NCI-H2171 treated with DMSO at 0.1 percent for 48 hours (cell line): ENCODE data around the gene ADCY9.

ENCODE experiments used
- DNase-seq: peaks from one replicate; lab custom pipeline; 2025; lab: John Stamatoyannopoulos, UW

ADCY9 gene

GRCh38 chr16:4003576-4003975 is 112.7 kb downstream of the ADCY9 start:
- no peak for DNase-seq

GRCh38 chr16:4003166-4003565 is 113.1 kb downstream of the ADCY9 start:
- no peak for DNase-seq

DNA sequence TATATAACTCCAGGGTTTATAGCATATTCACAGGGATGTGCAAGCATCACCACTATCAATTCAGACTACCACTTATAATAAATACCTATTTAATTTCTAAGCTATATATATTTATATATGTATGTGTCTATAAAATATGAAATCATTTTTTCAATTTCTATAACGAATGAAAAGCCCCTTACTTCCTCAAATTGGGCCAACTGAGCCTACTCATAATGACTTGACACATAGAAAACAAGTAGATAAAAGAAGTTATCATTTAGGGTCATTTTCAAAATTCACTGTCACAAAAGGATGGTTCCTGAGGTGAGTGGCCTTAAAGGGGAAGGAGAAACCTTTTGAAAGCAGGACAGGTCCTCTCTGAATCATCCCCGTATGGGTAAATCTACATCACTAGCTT is 114.1 kb downstream of the ADCY9 start:
- DNase-seq: no peak

GRCh38 chr16:3999479-4000325 is 116.5 kb downstream of the ADCY9 start:
- DNase-seq: peak; percentile 76

GRCh38 chr16:3998793-3999478 is 117.3 kb downstream of the ADCY9 start:
- DNase-seq: peak; percentile 83

- no peak for DNase-seq
Observed at GRCh38 chr16:3997231-3997841, 118.9 kb downstream of the ADCY9 start.

GRCh38 chr16:3995001-3995400 is 121.2 kb downstream of the ADCY9 start:
- no peak for DNase-seq

GRCh38 chr16:3993052-3993785 is 123.0 kb downstream of the ADCY9 start:
- DNase-seq: no peak

GRCh38 chr16:3992297-3993051 is 123.8 kb downstream of the ADCY9 start:
- no peak for DNase-seq

DNA sequence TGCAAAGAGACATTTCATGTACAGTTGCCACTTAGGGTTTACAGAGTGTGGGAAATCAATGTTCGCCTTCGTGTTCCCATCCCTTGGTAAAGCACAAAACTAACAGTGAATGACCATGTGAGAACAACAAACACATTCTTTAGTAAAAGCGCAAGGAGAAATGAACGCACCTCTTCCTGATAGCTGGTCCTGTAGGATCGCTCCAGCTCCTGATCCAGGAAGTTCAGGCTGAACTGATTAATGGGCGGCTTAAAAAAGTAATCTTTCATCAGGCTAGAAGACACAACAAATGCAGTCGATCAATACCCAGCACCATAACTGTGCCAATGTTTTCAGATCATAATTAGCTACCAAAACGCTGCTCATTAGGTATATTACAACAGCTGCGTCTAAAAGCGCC is 127.4 kb downstream of the ADCY9 start:
- DNase-seq: no peak

GRCh38 chr16:3988011-3988410 is 128.2 kb downstream of the ADCY9 start:
- no peak for DNase-seq

DNA sequence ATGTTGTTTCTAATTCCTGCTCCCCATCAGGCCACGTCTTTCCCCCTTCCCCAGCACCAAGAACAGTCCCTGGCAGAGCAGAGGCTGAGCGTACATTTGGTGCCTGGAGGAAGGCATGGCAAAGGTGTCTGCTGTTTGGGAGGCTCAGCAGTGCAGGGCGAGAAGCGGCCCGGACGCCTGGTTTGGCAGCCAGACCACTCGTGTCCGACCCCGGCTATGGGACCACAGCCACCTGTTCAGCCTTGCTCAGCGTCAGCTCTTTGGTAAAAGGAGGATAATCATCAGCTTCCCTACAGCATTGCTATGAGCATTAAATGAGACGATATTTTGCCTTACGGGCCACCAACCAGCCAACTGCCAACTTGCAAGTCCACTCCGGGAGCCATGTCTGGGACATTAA is 129.0 kb downstream of the ADCY9 start:
- no peak for DNase-seq

DNA sequence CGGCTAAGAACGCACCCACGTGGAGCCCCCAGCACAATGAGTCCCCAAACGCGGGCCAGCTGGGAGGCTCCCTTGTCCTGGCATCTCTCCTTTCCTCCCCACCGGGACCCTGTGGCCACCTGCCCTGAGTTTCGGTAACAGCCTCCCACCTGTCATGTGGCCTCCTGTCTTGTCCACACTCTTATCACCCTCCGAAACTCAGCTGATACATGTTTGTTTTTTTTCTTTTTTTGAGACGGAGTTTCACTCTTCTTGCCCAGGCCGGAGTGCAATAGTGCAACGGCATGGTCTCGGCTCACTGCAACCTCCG is 130.1 kb downstream of the ADCY9 start:
- no peak for DNase-seq

- DNase-seq: no peak
Observed at GRCh38 chr16:3984111-3985060, 131.9 kb downstream of the ADCY9 start.

DNA sequence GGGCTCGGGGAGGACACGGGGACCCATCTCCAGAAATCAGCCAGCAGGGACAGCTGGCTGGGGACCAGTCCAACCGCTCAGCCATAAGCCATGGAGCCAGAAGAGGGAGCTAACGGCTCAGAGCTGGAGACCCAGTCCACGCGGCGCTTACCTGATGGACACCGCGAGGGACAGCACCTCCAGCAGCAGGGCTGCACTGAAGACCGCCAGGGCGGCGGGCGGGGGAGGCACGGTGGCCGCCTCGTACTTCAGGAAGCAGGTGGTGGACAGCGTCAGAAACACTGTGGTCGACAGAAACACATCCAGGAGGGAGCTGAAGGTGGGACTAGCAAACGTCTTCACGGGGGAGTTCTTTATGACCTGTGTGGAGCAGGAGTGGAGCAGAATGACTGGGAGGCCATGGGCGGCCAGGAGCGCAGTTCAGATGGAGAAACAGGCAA is 133.1 kb downstream of the ADCY9 start:
- peak; percentile 28 for DNase-seq

DNA sequence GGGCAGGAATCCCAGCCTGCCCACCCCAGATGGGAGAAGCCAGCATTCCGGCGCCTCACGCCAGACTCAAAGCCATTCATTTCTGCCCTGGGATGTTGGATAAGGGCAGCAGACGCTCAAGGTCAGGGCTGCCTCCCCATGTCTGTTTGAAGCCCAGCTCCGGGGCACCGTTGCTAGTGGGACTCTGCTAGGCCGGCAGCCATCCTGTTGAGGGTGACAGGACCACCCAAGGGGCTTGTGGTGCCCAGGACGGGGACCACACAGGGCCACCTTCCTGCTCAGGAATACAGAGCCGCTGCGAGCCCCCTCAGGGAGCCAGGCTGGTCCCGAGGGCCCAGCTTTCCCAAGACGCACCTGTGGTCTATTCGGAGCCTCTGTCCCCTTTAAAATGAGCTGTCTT is 134.0 kb downstream of the ADCY9 start:
- no peak for DNase-seq

DNA sequence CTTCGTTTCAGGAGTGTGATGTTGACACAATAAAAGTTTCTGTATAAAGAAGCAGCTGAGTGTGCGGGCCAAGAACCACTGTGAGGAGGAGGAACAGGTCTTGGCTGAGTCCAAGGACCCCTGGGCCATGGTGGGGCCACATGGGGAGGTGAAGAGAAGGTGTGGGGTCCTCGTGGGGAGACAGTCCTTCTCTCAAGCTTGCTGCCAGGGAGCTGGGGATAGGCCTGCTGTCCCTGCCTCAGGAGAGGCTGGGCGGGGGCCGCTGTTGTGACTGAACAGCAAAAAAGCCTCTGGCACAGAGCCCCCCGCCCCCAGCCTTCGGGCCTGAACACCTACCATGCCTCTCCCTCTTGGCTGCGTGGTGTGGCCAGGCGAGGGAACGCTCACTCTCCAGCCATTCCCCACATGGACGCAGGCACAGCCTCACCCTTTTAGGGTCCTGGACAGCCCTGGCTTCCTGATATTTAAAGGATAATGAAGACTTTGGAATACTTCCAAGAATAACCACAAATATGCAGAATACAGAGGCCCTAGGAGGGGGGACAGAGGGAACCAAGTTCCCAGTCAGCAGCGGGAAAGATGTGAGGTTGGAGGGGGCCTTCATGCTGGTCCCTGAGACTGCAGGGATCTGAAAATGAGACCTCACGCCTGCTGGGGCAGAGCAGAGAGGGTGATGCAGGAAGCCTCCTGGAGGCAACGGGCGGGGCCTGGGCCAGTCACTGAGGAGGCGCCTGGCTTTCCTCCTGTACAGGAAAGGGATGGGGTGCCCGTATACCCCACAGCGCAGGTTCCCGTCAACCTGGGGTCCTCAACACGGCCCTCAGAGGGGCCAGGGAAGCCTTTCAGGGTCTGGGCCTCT is 135.8 kb downstream of the ADCY9 start:
- DNase-seq: no peak

DNA sequence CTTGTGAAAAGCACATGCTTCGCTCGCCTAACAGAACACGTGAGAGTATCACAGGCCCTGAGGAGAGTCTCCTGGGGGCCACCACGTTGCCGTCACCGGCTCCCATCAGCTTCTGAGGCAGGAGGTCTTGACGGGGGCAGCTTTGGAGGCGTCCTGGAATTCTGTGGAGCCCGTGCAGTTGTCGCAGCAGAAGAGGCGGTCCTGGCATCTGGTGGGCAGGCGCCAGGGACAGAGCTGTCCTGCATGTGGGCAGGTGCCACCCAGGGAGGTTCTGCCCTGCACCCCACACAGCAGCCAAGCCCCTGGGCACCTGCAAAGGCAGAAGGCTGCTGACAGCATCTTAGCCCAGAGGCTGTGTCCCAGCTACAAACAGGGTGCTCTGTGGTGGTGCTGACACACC is 136.7 kb downstream of the ADCY9 start:
- no peak for DNase-seq

DNA sequence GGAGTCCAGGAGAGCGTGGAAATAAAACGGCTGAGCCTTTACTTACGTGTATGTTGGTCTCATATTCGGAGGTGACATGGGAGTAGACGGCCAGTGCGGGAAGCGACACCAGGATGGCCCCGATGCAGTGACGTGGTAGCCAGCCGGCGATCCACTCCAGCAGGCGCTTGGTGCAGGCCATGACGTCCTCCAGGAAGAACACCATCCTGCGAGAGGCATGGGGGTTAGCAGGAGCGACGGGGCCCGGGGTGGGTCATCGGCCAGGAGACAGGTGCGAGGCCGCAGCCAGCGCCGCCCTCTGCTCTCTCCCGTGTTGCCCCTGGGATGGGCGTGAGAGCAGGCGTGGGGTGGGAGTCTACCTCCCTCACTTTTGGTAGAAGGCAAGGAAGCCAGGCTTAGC is 137.2 kb downstream of the ADCY9 start:
- no peak for DNase-seq

DNA sequence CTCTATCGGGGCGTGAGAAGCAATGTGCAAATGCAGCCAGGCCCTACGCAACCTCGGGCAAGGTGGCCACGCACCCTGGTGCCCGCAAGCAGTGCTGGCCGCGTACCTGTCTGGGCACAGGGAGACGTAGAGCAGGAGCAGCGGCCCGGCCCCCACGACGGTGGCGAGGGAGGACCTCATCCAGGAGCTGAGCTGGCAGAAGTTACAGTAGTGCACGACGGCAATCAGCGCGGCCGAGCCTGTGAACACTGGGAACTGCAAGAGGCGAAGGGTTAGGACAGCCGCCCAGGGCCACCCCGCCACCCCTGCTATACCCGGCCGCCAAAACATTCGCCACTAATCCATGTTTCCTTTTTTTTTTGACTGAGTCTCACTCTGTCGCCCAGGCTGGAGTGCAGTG is 138.9 kb downstream of the ADCY9 start:
- no peak for DNase-seq
